Nephron (organoid): ENCODE data around the gene RPUSD3.
A peak's percentile ranks its signal among the peaks of the same experiment; 100 is the strongest.

ENCODE experiments used
- H3K27ac Mint-ChIP-seq, 3 experiments: 2 replicates each; pipeline ENCODE4 v1.8.0; 2020; ENCODE audit warnings: mixed read lengths in 3 of 3, mild to moderate bottlenecking in 2 of 3, moderate library complexity in 1 of 3
- H3K27me3 Mint-ChIP-seq: 2 replicates; pipeline ENCODE4 v1.8.0; 2021; ENCODE audit warnings: low read depth, mild to moderate bottlenecking, moderate library complexity, mixed read lengths
- H3K36me3 Mint-ChIP-seq: 2 replicates; pipeline ENCODE4 v1.8.0; 2020; ENCODE audit warnings: low read depth, mixed read lengths
- H3K4me1 Mint-ChIP-seq: 2 replicates; pipeline ENCODE4 v1.8.0; 2020; ENCODE audit warnings: mixed read lengths
- H3K4me3 Mint-ChIP-seq, 3 experiments: 2 replicates each; pipeline ENCODE4 v1.8.0; 2020; ENCODE audit warnings: mild to moderate bottlenecking in 3 of 3, mixed read lengths in 3 of 3, moderate library complexity in 2 of 3
- H3K9me3 Mint-ChIP-seq: 2 replicates; pipeline ENCODE4 v1.8.0; 2020; ENCODE audit warnings: mixed read lengths
- CTCF ChIP-seq, 3 experiments: fragments of 200-600 bp; sonication (generic); IDR thresholded peaks; one replicate each; pipeline ENCODE4 v1.5.0; 2021; ENCODE audit warnings: antibody characterized with exemption in 3 of 3; ENCODE audit not compliant: unreplicated experiment in 3 of 3

RPUSD3 gene

DNA sequence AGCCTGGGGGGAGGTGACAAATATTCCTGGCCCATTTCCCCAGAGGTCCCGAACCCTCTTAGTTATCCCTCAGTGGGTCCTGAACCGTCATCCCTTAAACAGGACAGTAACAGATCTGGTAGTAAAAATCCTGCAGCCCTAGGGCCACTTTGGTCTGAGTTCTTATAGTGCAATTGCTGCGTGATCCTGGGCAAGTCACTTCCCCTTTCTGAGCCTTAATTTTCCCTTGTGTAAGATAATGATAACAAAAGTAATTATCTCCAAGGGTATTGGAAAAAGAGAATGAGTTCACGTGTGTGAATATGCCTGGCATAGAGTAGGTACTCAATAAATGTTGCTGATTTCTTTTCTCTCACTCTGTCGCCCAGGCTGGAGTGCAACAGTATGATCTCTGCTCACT is 43.7 kb upstream of the RPUSD3 start:
- Mint-ChIP-seq H3K27me3 (no peaks in the 10 kb centered on the region), H3K9me3 (no peaks in the 10 kb centered on the region), H3K4me1 (peaks cover 13% of the 10 kb centered on the region), H3K36me3 (peaks cover 6% of the 10 kb centered on the region), H3K4me3 (no peak overlapping the region), H3K27ac (no peak overlapping the region)
- no peak for TF ChIP-seq CTCF (IDR thresholded peaks at IDR 0.05; ENCODE audit: unreplicated experiment in 3 of 3)

DNA sequence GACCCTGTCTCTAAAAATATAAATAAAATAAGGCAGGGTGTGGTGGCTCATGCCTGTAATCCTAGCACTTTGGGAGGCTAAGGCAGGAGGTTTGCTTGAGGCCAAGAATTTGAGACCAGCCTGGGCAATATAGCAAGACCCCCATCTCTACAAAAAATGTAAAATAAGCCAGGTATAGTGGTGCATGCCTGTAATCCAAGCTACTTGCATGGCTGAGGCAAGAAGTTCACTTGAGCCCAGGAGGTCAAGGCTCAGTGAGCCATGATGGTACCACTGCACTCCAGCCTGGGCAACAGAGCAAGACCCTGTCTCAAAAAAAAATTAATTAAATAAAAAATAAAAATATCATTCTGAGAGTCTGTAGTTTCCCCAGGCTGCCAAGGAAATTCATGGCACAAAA is 42.5 kb upstream of the RPUSD3 start:
- Mint-ChIP-seq H3K36me3 (peaks cover 3% of the 10 kb centered on the region), H3K27ac (no peak overlapping the region), H3K4me3 (no peak overlapping the region), H3K4me1 (peaks cover 11% of the 10 kb centered on the region), H3K9me3 (no peaks in the 10 kb centered on the region), H3K27me3 (no peaks in the 10 kb centered on the region)
- no peak for TF ChIP-seq CTCF (IDR thresholded peaks at IDR 0.05; ENCODE audit: unreplicated experiment in 3 of 3)

- no peak overlapping the region for H3K27ac Mint-ChIP-seq
- H3K27me3 Mint-ChIP-seq, result no peaks in the 10 kb centered on the region
- no peak for TF ChIP-seq CTCF (IDR thresholded peaks at IDR 0.05; ENCODE audit: unreplicated experiment in 3 of 3)
- H3K9me3 Mint-ChIP-seq, result no peaks in the 10 kb centered on the region
- peaks cover 13% of the 10 kb centered on the region for H3K4me1 Mint-ChIP-seq
- H3K4me3 Mint-ChIP-seq, result no peak overlapping the region
- H3K36me3 Mint-ChIP-seq, result no peaks in the 10 kb centered on the region
Measured at GRCh38 chr3:9884555-9885165, 40.9 kb upstream of the RPUSD3 start.

DNA sequence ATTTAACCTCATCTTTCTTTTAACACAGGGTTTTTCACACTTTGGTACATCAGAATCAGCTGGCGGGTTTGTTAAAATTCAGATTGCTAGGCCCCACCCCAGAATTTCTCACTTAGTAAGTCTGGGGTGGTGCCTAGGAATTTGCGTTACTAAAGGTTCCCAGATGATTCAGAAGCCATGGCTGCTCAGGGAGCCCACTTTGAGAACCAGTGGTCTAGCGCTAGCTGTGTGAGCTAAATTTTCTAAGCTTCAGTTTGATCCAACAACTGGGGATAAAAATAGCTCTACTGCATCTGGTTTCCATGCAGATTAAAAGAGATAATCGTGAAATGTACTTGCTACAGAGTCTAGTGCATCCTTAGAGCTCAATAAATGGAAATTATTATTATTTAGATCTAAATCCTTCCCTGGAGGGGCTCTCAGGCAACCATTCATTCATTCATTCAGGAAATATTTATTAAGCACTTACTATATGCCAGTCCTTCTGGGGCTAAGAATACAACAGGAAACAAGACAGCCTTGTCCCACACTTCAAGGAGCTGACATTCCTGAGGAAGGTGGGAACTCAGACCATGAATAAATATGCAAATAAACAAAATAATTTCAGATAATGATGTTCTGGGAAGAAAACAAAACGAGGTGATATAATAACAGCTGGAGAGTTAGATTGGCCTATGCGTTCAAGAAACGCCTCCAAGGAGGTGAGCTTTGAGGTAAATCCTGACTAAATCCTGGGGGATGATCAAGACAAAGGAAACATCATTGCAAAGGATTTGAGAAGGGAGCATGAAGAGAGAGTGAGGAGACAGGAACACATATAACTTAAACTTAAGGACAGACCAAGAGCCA is 40.1 kb upstream of the RPUSD3 start:
- Mint-ChIP-seq H3K27ac (peak overlapping the region in 1 of 3 experiments; percentile 11), H3K9me3 (no peaks in the 10 kb centered on the region), H3K4me3 (no peak overlapping the region), H3K4me1 (peaks cover 16% of the 10 kb centered on the region), H3K36me3 (no peaks in the 10 kb centered on the region), H3K27me3 (no peaks in the 10 kb centered on the region)
- no peak for TF ChIP-seq CTCF (IDR thresholded peaks at IDR 0.05; ENCODE audit: unreplicated experiment in 3 of 3)

DNA sequence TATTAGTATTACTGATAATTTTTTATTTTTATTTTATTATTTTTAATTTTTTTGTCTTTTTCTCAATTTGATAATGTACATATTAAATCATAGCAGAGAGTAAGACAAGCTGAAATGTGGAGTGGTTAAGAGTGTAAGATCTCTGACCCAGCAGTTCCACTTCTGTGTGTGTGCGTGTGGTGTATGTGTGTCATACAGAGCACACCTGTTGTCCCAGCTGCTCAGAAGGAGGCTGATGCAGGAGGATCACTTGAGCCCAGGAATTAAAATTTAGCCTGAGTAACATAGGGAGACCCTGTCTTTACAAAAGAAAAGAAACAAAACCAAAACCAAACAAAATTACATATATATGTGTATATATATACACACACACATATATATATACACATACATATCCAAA is 37.6 kb upstream of the RPUSD3 start:
- H3K27me3 Mint-ChIP-seq, result peaks cover 4% of the 10 kb centered on the region
- peaks cover 16% of the 10 kb centered on the region for H3K4me1 Mint-ChIP-seq
- no peak overlapping the region for H3K4me3 Mint-ChIP-seq
- H3K27ac Mint-ChIP-seq, result peak overlapping the region in 2 of 3 experiments; percentile 55 to 74
- no peak for TF ChIP-seq CTCF (IDR thresholded peaks at IDR 0.05; ENCODE audit: unreplicated experiment in 3 of 3)
- H3K36me3 Mint-ChIP-seq, result no peaks in the 10 kb centered on the region
- H3K9me3 Mint-ChIP-seq, result no peaks in the 10 kb centered on the region
